Mammary microvascular endothelial cell (primary cell): Measurements from ENCODE around the gene TRAF1. TPM values are rescaled to one million over a fixed set of nuclear protein-coding genes. Genes with fewer than 3 reads are reported as not detected.

Experiments used
- total RNA-seq: library from RNA; depleted of rRNA; stranded (reverse); fragments of >200 nt; gene quantifications from 2 replicates; pipeline ENCODE4 v1.2.3, GENCODE V29; 2015

TRAF1 gene, protein sequence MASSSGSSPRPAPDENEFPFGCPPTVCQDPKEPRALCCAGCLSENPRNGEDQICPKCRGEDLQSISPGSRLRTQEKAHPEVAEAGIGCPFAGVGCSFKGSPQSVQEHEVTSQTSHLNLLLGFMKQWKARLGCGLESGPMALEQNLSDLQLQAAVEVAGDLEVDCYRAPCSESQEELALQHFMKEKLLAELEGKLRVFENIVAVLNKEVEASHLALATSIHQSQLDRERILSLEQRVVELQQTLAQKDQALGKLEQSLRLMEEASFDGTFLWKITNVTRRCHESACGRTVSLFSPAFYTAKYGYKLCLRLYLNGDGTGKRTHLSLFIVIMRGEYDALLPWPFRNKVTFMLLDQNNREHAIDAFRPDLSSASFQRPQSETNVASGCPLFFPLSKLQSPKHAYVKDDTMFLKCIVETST
- total RNA-seq = 4.6 and 6.8 TPM in 2 replicates

DNA sequence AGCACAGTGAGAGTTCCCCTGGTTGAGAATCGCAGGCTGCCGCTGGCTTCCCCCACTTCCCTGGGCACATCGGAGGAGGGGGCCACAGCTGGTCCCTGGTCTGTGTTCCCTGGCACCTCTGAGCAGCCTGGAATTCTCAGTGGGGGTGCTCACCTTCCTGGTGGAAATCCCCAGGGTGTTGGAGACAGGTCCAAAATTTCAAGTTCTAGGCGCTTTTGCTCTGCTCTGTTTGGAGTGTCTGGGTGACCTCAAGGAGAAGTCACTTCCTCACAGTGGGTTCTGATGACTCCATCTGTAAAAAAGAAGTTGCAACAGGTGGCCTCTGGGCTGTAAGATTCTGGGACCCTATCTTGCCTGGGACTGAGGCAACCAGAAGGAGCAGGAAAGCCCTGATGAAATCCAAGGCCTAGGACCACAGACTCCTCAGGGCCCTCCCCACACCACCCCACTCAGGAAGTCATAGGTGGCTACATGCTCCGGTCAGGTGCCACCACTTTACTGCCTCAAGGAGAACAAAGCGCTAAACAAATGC, at the start of gene TRAF1:
TSS of gene TRAF1 (minus strand) at position 400 of the 532 bp plus-strand sequence. CDS start 721 bp downstream, outside the sequence.

DNA sequence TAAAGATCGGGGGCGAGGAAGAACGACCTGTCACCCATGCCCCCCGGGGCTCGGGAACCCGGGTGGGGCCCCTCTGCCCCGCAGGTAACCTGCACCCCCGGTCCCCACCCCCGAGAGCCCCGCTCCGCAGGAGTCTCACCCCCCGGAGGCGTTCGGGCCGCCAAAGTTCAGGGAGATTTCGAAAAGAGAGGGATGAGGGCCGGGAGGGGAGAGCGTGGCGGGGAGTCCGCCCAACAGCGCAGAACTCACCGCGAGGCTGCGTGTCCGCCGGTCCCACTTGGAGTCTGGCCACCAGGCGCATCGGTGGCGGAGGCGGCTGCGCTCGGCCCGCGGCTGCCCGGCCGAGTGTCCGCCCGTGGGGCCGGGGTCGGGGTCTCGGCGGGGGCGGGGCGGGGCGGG, 49.8 kb downstream of the TRAF1 start, which contains the start of gene PHF19:
TSS of gene PHF19 (minus strand) at position 347 of the 399 bp plus-strand sequence. CDS start 2,447 bp downstream, outside the sequence.

Other genes with a start within 250 kb of the TRAF1 start
- gene MEGF9, start 212.3 kb downstream of the TRAF1 start, total RNA-seq = 5.8 and 7.0 TPM in 2 replicates
- gene FBXW2, start 133.4 kb downstream of the TRAF1 start, total RNA-seq = 23.2 and 35.8 TPM in 2 replicates
- 37.3 and 40.7 TPM in 2 replicates for gene PSMD5, start 83.9 kb downstream of the TRAF1 start, total RNA-seq
- gene PHF19, start 49.6 kb downstream of the TRAF1 start, total RNA-seq = 83.5 and 85.6 TPM in 2 replicates
- gene C5, start 123.5 kb upstream of the TRAF1 start, total RNA-seq = 0.54 and 1.7 TPM in 2 replicates
- 9.4 and 11.1 TPM in 2 replicates for gene CNTRL, start 148.2 kb upstream of the TRAF1 start, total RNA-seq